HFFc6 (cell line): ENCODE results near the gene EFEMP1. TPM values are rescaled to one million over a fixed set of nuclear protein-coding genes. Genes with fewer than 3 reads are reported as not detected.

ENCODE experiments used
- DNase-seq: peaks from one replicate; pipeline ENCODE4 v3.0.0-alpha.2; 2018
- H3K27ac Mint-ChIP-seq: 2 replicates; pipeline ENCODE4 v1.8.0; 2020; ENCODE audit warnings: mild to moderate bottlenecking, mixed read lengths
- H3K27me3 Mint-ChIP-seq: 2 replicates; pipeline ENCODE4 v1.8.0; 2021; ENCODE audit warnings: mild to moderate bottlenecking, moderate library complexity, mixed read lengths; ENCODE audit not compliant: insufficient read depth
- H3K36me3 Mint-ChIP-seq: 2 replicates; pipeline ENCODE4 v1.8.0; 2021; ENCODE audit warnings: low read depth, mixed read lengths
- H3K4me1 Mint-ChIP-seq: 2 replicates; pipeline ENCODE4 v1.8.0; 2020; ENCODE audit warnings: low read depth, mixed read lengths
- H3K4me3 Mint-ChIP-seq: 2 replicates; pipeline ENCODE4 v1.8.0; 2020; ENCODE audit warnings: mild to moderate bottlenecking, moderate library complexity, mixed read lengths
- H3K9me3 Mint-ChIP-seq: 2 replicates; pipeline ENCODE4 v1.8.0; 2020; ENCODE audit warnings: mild to moderate bottlenecking, mixed read lengths
- CTCF ChIP-seq: fragments of 200-600 bp; sonication (generic); IDR thresholded peaks from 2 replicates; pipeline ENCODE4 v1.5.0; 2021; ENCODE audit warnings: antibody characterized with exemption, mild to moderate bottlenecking
- long read RNA-seq: library from polyadenylated mRNA; unstranded; transcript quantifications from one replicate; pipeline ENCODE4 v2.0.0, GENCODE V29; 2019
- total RNA-seq, 6 experiments: library from RNA; stranded (reverse); fragmentation: NEBNext Ultra II Directional; extraction: Animal tissue kit (Norgen Biotek cat#: 25700); gene quantifications; 2 replicates in 1 of 6; 3 replicates in 5 of 6; pipeline ENCODE4 v1.2.3, GENCODE V29; 2021

EFEMP1 gene
- 10 to 100 TPM; 42.1 to 63.5 (median 51.9) TPM for total RNA-seq
- long read RNA-seq, transcript EFEMP1-202 (11 exons, 3,024 nt), result major isoform, 36 of 75 reads
- long read RNA-seq, transcript EFEMP1-201 (12 exons, 1,820 nt), result minor isoform, 21 of 75 reads
- long read RNA-seq, partial matches to known transcripts, result 11 of 75 reads
- long read RNA-seq, other reads (novel, unspliced or antisense), result 7 of 75 reads

- H3K27me3 Mint-ChIP-seq, result peaks cover 15% of the 10 kb centered on the region
- peak; percentile 15 for DNase-seq
- no peak within 1 kb of the TSS; the same call in none of the 2 replicates for H3K27ac Mint-ChIP-seq
- H3K9me3 Mint-ChIP-seq, result no peaks in the 10 kb centered on the region
- no peak; the same call in 1 of the 2 replicates for TF ChIP-seq CTCF
- H3K36me3 Mint-ChIP-seq, result no peaks in the 10 kb centered on the region
- peaks cover 34% of the 10 kb centered on the region for H3K4me1 Mint-ChIP-seq
- H3K4me3 Mint-ChIP-seq, result peak within 1 kb of the TSS; percentile 94
Observed at GRCh38 chr2:55923091-55923981, at the start of gene EFEMP1. EFEMP1 (minus strand) TSS chr2:55923782; CDS start chr2:55922440, 1,342 bp downstream.

- Mint-ChIP-seq H3K36me3 (no peaks in the 10 kb centered on the region), H3K4me1 (peaks cover 20% of the 10 kb centered on the region), H3K27me3 (no peaks in the 10 kb centered on the region; the same call in none of the 2 replicates), H3K9me3 (no peaks in the 10 kb centered on the region), H3K4me3 (no peak overlapping the region), H3K27ac (no peak overlapping the region)
- no peak for DNase-seq
- TF ChIP-seq CTCF, result no peak
Observed at GRCh38 chr2:55970500-55970899, 46.9 kb upstream of the EFEMP1 start.

- H3K27me3 Mint-ChIP-seq, result no peaks in the 10 kb centered on the region; the same call in none of the 2 replicates
- no peaks in the 10 kb centered on the region for H3K36me3 Mint-ChIP-seq
- H3K4me1 Mint-ChIP-seq, result peaks cover 21% of the 10 kb centered on the region
- no peaks in the 10 kb centered on the region for H3K9me3 Mint-ChIP-seq
- TF ChIP-seq CTCF, result no peak
- no peak overlapping the region for H3K27ac Mint-ChIP-seq
- no peak overlapping the region for H3K4me3 Mint-ChIP-seq
- DNase-seq, result no peak
Observed at GRCh38 chr2:55968941-55969340, 45.4 kb upstream of the EFEMP1 start.

- no peaks in the 10 kb centered on the region; the same call in 1 of the 2 replicates for H3K27me3 Mint-ChIP-seq
- peak overlapping the region; percentile 31; the same call in 1 of the 2 replicates for H3K27ac Mint-ChIP-seq
- DNase-seq, result no peak
- peaks cover 34% of the 10 kb centered on the region for H3K4me1 Mint-ChIP-seq
- no peak for TF ChIP-seq CTCF
- H3K9me3 Mint-ChIP-seq, result no peaks in the 10 kb centered on the region
- peaks cover 4% of the 10 kb centered on the region for H3K36me3 Mint-ChIP-seq
- no peak overlapping the region for H3K4me3 Mint-ChIP-seq
Observed at GRCh38 chr2:55966401-55967118, 43.0 kb upstream of the EFEMP1 start.

- H3K4me1 Mint-ChIP-seq, result peaks cover 40% of the 10 kb centered on the region
- peak overlapping the region; percentile 31; the same call in 1 of the 2 replicates for H3K27ac Mint-ChIP-seq
- no peaks in the 10 kb centered on the region; the same call in 1 of the 2 replicates for H3K27me3 Mint-ChIP-seq
- DNase-seq, result no peak
- no peak for TF ChIP-seq CTCF
- no peak overlapping the region for H3K4me3 Mint-ChIP-seq
- H3K9me3 Mint-ChIP-seq, result no peaks in the 10 kb centered on the region
- H3K36me3 Mint-ChIP-seq, result peaks cover 4% of the 10 kb centered on the region
Observed at GRCh38 chr2:55965966-55966365, 42.4 kb upstream of the EFEMP1 start.
